GM12865 (cell line): ENCODE data around the gene SPATA1.
A peak's percentile ranks its signal among the peaks of the same experiment; 100 is the strongest.
"Not testable (repeated sequence)": the region's sequence is repeated elsewhere in the genome, so short reads cannot be mapped to it uniquely, and the experiment has no call there.

ENCODE experiments used
- DNase-seq: peaks from one replicate; pipeline ENCODE4 v3.0.0; 2010; ENCODE audit warnings: low read depth
- H3K4me3 ChIP-seq: 2 replicates; pipeline ENCODE4 v1.5.1; 2011; ENCODE audit warnings: mild to moderate bottlenecking, low read depth, low read length, control low read depth
- CTCF ChIP-seq: IDR thresholded peaks from 2 replicates; pipeline ENCODE4 v1.5.1; 2011; ENCODE audit warnings: low read length, control low read depth, low read depth, inconsistent platforms; ENCODE audit not compliant: insufficient read depth; ENCODE audit errors: missing control alignments

The SPATA1 gene

GRCh38 chr1:84497631-84498275 lies 8.4 kb upstream of the SPATA1 start:
- TF ChIP-seq CTCF: no peak
- no peak overlapping the region for H3K4me3 ChIP-seq
- DNase-seq: no peak

- H3K4me3 ChIP-seq: no peak overlapping the region
- no peak for DNase-seq
- TF ChIP-seq CTCF: no peak
Measured at GRCh38 chr1:84502927-84503326, 3.3 kb upstream of the SPATA1 start.

GRCh38 chr1:84504580-84505492 lies 1.4 kb upstream of the SPATA1 start:
- peak; percentile 38 for DNase-seq
- TF ChIP-seq CTCF: no peak
- H3K4me3 ChIP-seq: peak overlapping the region; percentile 90

- no peak for DNase-seq
- no peak for TF ChIP-seq CTCF
Measured at GRCh38 chr1:84505493-84506001, 639 bp upstream of the SPATA1 start.

GRCh38 chr1:84506729-84507453 lies 705 bp downstream of the SPATA1 start:
- peak; percentile 9 for DNase-seq
- peak overlapping the region; percentile 90 for H3K4me3 ChIP-seq
- TF ChIP-seq CTCF: no peak

More at GRCh38 chr1:84505493-84506001, 639 bp upstream of the SPATA1 start:
- peak overlapping the region; percentile 90 for H3K4me3 ChIP-seq

- H3K4me3 ChIP-seq: peak overlapping the region; percentile 90
- not testable (repeated sequence) for DNase-seq
Measured at GRCh38 chr1:84507887-84508286, 1.7 kb downstream of the SPATA1 start.

GRCh38 chr1:84508510-84508909 lies 2.3 kb downstream of the SPATA1 start:
- DNase-seq: no peak
- no peak for TF ChIP-seq CTCF
- H3K4me3 ChIP-seq: no peak overlapping the region
